Psoas muscle (tissue), 8 donors: ENCODE data around the gene LINC00237. TPM values are rescaled to one million over a fixed set of nuclear protein-coding genes. Genes with fewer than 3 reads are reported as not detected.

Experiments
- ATAC-seq, 4 donors: fragments of 200-7000 bp; cut with Tn5 transposase; one replicate each; pipeline ENCODE4 v1.9.1; 2020; ENCODE audit warnings: moderate library complexity in 3 of 4, mild to moderate bottlenecking in 2 of 4
- DNase-seq, 2 donors: peaks; one replicate each; pipeline ENCODE4 v3.0.0-alpha.2; 2020
- H3K27ac ChIP-seq: fragments of 200-600 bp; one replicate; pipeline ENCODE4 v1.8.0; 2022
- H3K27me3 ChIP-seq, 3 donors: fragments of 200-600 bp in 1 of 3; one replicate each; pipeline versions ENCODE4 v1.6.1 to v1.8.0; 2013 to 2022; ENCODE audit warnings: low read length in 2 of 3, mild to moderate bottlenecking in 2 of 3, moderate library complexity in 1 of 3; ENCODE audit not compliant: insufficient read depth in 3 of 3
- H3K36me3 ChIP-seq, 2 donors: fragments of 200-600 bp in 1 of 2; one replicate each; pipeline versions ENCODE4 v1.6.1 to v1.8.0; 2013 to 2022; ENCODE audit warnings: low read depth in 1 of 2, mild to moderate bottlenecking in 1 of 2, moderate library complexity in 1 of 2; ENCODE audit not compliant: insufficient read depth in 1 of 2
- H3K4me1 ChIP-seq: fragments of 200-600 bp; one replicate; pipeline ENCODE4 v1.8.0; 2022
- H3K4me3 ChIP-seq: fragments of 200-600 bp; one replicate; pipeline ENCODE4 v1.8.0; 2022; ENCODE audit warnings: mild to moderate bottlenecking
- H3K9me3 ChIP-seq: fragments of 200-600 bp; one replicate; pipeline ENCODE4 v1.8.0; 2022
- WGBS, 3 donors: extraction: QIAGEN DNeasy Blood & Tissue Kit; methylation state at CpG; one replicate each; pipeline versions ENCODE4 v1.1.6 to v1.1.7; 2013; 5-methylcytosine and 5-hydroxymethylcytosine counted together
- intact Hi-C, 2 donors: fragments of 100-400 bp; cut with DNase I; formaldehyde crosslinking; loops; one replicate each; pipeline versions ENCODE4 v1.11.0 to v1.14.2; 2022
- polyA plus RNA-seq, 3 donors: library from polyadenylated mRNA; stranded (reverse); fragments of 200-250 nt; gene quantifications; one replicate each; pipeline ENCODE4 v1.2.3, GENCODE V29; 2013
- total RNA-seq, 4 donors: library from RNA; stranded (reverse); fragmentation: NEBNext Ultra II Directional in 2 of 4; extraction: Animal tissue kit (Norgen Biotek cat#: 25700) in 2 of 4; gene quantifications; one replicate each; pipeline versions ENCODE4 v1.2.1 to v1.2.4, GENCODE V29; 2021 to 2023
- TF ChIP-seq, protein P1 (sequence below): fragments of 200-600 bp; IDR thresholded peaks from one replicate; pipeline ENCODE4 v1.8.0; 2022; ENCODE audit warnings: antibody characterized with exemption
- donor health status: healthy with polysubstance abuse.
- donor health status: DM: no; HTN: no; CAD: no; lungs with moderate emphysema.
- donor health status: Bipolar disorder and iron deficiency.
- donor health status: healthy.
- donor health status: DM: yes; HTN: yes; CAD: no.
- donor health status: DM: no; HTN: no; CAD: no.
- donor health status: DM: no; HTN: no; CAD: no.
- donor health status: DM: yes; HTN: yes; CAD: no.

Gene LINC00237
- total and polyA plus RNA-seq, 7 donors, result not detected

GRCh38 chr20:21099751-21100577 is 6.2 kb downstream of the LINC00237 start:
- Histone ChIP-seq H3K4me3 (peak overlapping the region; percentile 66), H3K27ac (no peak overlapping the region), H3K27me3 (peaks cover 0 to 93% (median 37%) of the 10 kb centered on the region in 3 donors), H3K9me3 (no peaks in the 10 kb centered on the region), H3K36me3 (no peaks in the 10 kb centered on the region), H3K4me1 (peaks cover 33% of the 10 kb centered on the region)
- TF ChIP-seq, protein P1, sequence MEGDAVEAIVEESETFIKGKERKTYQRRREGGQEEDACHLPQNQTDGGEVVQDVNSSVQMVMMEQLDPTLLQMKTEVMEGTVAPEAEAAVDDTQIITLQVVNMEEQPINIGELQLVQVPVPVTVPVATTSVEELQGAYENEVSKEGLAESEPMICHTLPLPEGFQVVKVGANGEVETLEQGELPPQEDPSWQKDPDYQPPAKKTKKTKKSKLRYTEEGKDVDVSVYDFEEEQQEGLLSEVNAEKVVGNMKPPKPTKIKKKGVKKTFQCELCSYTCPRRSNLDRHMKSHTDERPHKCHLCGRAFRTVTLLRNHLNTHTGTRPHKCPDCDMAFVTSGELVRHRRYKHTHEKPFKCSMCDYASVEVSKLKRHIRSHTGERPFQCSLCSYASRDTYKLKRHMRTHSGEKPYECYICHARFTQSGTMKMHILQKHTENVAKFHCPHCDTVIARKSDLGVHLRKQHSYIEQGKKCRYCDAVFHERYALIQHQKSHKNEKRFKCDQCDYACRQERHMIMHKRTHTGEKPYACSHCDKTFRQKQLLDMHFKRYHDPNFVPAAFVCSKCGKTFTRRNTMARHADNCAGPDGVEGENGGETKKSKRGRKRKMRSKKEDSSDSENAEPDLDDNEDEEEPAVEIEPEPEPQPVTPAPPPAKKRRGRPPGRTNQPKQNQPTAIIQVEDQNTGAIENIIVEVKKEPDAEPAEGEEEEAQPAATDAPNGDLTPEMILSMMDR, result no peak
- WGBS, 3 donors, result 2 to 5% (median 3%) methylated on average over 46 of the region's 46 CpGs
- ATAC-seq (peak in 1 of 4 donors; percentile 21), DNase-seq (peak; percentile 30 to 61)
- intact Hi-C loops, result no loop called here

- TF ChIP-seq, protein P1, result no peak
- Histone ChIP-seq H3K27me3 (peaks cover 15 to 83% (median 17%) of the 10 kb centered on the region in 3 donors), H3K9me3 (no peaks in the 10 kb centered on the region), H3K27ac (no peak overlapping the region), H3K4me3 (no peak overlapping the region), H3K36me3 (no peaks in the 10 kb centered on the region), H3K4me1 (peaks cover 15% of the 10 kb centered on the region)
- 29 to 37% (median 32%) methylated on average over 10 of the region's 10 CpGs for WGBS, 3 donors
- peak in 3 of 4 donors; percentile 36 to 76 (median 67) for ATAC-seq
- intact Hi-C loops, result no loop called here
- DNase-seq, result no peak
Measured at GRCh38 chr20:21096321-21097043, 9.7 kb downstream of the LINC00237 start.

DNA sequence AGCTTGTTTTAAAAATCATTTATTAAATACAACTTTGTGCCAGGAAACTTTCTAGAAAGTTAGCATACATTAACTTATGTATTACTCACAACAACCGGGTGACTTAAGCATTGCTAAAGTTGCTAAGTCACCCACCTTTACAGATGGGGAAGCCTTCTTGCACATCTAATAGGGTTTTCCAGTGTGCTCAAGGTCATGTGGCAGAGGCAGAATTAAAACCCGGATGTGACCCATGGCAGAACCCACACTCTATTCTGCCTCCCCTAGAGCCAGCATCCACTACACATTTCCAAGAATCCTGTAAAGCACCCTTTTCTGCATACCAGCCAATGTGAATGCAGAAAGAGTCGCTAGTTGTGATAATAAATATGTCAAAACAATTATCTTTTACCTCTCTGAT is 13.4 kb downstream of the LINC00237 start:
- TF ChIP-seq, protein P1, result no peak
- Histone ChIP-seq H3K36me3 (no peaks in the 10 kb centered on the region), H3K4me1 (no peaks in the 10 kb centered on the region), H3K4me3 (no peak overlapping the region), H3K27me3 (peaks cover 8 to 76% (median 31%) of the 10 kb centered on the region in 3 donors), H3K9me3 (no peaks in the 10 kb centered on the region), H3K27ac (no peak overlapping the region)
- no peak for DNase-seq
- intact Hi-C loops, result no loop called here
- WGBS, 3 donors, result 67 to 76% (median 70%) methylated on average over 3 of the region's 3 CpGs
- no peak for ATAC-seq

GRCh38 chr20:21090721-21091120 is 15.4 kb downstream of the LINC00237 start:
- TF ChIP-seq, protein P1, result no peak
- H3K36me3 ChIP-seq, result no peaks in the 10 kb centered on the region
- no peak overlapping the region for H3K27ac ChIP-seq
- H3K9me3 ChIP-seq, result no peaks in the 10 kb centered on the region
- no peak overlapping the region for H3K4me3 ChIP-seq
- ATAC-seq, result no peak
- H3K27me3 ChIP-seq, result peaks cover 8 to 62% (median 34%) of the 10 kb centered on the region in 3 donors
- 41 to 54% (median 48%) methylated on average over 11 of the region's 11 CpGs for WGBS, 3 donors
- H3K4me1 ChIP-seq, result no peaks in the 10 kb centered on the region
- DNase-seq, result no peak
- intact Hi-C loops, result no loop called here
